HG03066 (cell line): ENCODE data around the gene GALNS.
"Not testable (repeated sequence)": the region's sequence is repeated elsewhere in the genome, so short reads cannot be mapped to it uniquely, and the experiment has no call there.

Experiments used
- ATAC-seq: cut with Tn5 transposase; IDR thresholded peaks from one replicate; pipeline ENCODE4 v1.9.1; 2021; ENCODE audit warnings: low read depth; ENCODE audit not compliant: unreplicated experiment

Gene GALNS

GRCh38 chr16:88774544-88775393, 82.0 kb downstream of the GALNS start:
- no peak for ATAC-seq

GRCh38 chr16:88773812-88774291, 82.9 kb downstream of the GALNS start:
- ATAC-seq: no peak

GRCh38 chr16:88772871-88773811, 83.6 kb downstream of the GALNS start:
- ATAC-seq: no peak

DNA sequence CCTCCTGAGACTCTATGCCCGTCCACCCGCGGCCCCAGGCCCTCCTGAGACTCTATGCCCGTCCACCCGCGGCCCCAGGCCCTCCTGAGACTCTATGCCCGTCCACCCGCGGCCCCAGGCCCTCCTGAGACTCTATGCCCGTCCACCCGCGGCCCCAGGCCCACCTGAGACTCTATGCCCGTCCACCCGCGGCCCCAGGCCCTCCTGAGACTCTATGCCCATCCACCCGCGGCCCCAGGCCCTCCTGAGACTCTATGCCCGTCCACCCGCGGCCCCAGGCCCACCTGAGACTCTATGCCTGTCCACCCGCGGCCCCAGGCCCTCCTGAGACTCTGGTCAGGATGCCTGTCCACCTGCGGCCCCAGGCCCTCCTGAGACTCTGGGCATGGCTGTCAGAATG, 85.0 kb downstream of the GALNS start:
- ATAC-seq: not testable (repeated sequence)

- no peak for ATAC-seq
These were observed 85.4 kb downstream of the GALNS start for GRCh38 chr16:88771294-88771772.

DNA sequence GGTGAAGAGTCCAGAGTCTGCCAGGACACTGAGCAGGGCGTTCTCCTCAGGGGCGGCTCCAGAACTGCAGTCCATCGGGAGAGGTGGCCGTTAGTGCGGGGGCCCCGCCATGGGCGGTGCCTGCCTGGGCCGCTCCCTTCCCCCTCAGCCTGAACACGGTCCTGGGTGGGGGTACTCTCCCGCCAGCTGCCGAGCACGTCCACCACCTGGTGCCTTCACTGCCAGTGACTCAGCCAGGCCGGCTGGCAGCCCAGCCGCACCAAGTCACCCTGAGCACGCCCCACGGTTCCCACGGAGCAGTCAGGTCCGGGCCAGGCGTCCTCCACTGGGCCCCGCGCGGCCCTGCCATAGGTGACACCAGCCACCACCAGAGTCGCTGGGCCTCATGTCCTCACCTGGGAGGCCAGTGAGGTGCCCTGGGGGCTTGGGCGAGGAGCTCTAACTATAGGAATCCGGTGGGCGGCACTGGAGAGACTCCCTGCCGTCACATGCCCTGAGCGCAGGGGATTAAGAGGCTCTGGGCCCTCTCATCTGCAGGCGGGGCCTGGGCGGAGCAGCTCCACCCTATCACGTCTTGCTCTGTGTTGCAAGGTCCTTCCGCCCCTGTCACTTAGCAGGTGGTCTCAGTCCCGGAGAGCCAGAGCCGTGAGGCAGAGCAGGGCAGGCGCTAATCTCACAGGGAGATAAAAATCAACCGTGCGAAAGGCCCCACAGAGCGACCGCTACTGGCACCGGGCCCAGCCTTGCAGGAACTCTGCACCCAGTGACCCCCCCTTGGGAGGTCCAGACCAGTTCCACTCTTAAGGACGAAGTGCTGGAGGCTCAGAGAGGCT, 86.1 kb downstream of the GALNS start:
- ATAC-seq: no peak

DNA sequence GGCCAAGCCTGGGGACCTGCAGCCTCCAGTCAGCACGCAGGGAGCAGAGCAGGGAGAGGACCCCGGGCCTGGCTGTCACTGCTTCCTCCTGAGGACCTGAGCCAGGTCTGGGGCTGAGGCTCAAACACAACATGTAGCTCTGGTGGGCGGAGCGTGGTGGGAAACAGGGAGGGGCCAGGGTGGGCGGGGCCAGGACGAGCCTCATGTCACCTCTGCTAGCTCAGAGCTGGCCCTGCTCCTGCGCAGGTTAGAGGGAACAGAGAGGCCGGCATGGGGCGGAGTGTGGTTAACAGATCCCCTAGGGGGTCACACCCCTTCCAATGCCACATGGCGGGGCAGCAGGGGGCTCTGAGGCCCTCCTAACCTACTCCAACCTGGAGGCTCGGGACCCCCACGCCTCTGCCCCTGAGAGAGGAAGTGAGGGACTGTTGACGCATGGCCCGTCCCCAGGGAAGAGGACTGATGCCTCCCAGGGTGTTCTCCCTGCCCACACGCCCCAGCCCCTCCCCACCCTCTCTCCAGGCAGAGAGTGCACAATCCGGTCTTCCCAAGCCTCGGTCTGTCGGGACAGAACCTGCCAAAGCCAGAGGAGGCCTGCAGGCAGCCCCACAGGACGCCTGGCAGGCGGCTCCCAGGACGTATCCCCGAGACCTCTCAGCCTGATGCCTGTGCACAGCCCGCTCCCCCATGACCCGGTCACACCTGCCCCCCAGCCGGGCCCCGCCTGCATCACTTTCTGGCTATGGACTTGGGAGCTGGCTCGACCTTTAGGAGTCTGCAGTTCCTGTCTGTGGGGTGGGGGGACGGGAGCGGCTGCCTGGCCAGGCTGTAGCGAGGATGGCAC, 86.9 kb downstream of the GALNS start:
- ATAC-seq: no peak

GRCh38 chr16:88768071-88768783, 88.5 kb downstream of the GALNS start:
- ATAC-seq: no peak

- ATAC-seq: no peak
These were observed 89.1 kb downstream of the GALNS start for GRCh38 chr16:88767546-88768070.

- ATAC-seq: no peak
These were observed 89.8 kb downstream of the GALNS start for GRCh38 chr16:88766975-88767374.

DNA sequence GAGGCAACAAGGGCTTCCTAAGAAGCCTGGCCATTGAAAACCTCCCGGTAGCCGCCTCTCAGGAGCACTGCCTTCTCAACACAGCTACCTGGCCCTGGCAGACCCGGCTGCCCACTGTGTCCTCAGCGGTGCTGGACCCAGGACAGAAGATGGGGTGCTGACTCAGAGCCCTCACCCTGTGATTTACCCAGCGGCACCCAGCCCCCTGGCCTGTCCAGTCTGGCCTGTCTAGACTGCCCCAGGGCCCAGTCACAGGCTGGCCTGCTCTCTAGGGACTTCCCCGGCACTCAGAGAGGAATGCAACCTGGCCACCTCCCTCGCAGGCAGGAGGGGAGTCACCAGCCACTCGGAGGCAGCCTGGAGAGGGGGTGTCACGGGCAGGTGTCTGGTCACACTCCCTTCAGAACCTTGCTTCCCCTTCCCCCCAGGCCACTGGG, 91.8 kb downstream of the GALNS start:
- ATAC-seq: no peak

DNA sequence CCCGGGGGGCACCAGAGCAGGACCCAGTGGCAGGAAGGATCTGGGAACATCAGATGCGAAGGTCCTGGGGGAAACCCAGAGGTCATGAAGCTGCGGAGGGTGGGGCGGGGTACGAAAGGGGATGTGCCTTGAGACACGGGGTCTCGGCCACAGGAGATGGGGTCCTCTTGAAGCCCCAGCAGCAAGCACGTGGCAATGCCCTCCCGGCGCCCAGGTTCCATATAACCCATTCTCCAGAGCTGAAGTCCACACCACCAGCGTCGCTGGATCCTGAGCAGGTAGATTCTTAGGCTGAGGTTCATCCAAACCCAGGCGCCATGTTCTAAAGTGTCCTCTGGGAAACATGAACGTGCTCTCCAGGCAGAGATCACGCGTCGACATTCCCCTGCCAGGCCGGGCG, 92.7 kb downstream of the GALNS start:
- ATAC-seq: no peak
